Progenitor cell of endocrine pancreas (in vitro differentiated cells): Measurements from ENCODE around the gene PCYT1B. TPM values are rescaled to one million over a fixed set of nuclear protein-coding genes. Genes with fewer than 3 reads are reported as not detected.

ENCODE experiments used
- DNase-seq: peaks from one replicate; pipeline ENCODE4 v3.0.0; 2021; ENCODE audit warnings: low spot score; ENCODE audit not compliant: unreplicated experiment
- H3K27ac Mint-ChIP-seq: 2 replicates; pipeline ENCODE4 v1.8.0; 2021; ENCODE audit warnings: mild to moderate bottlenecking, moderate library complexity, mixed read lengths
- H3K27me3 Mint-ChIP-seq: 2 replicates; pipeline ENCODE4 v1.8.0; 2021; ENCODE audit warnings: mixed read lengths
- H3K36me3 Mint-ChIP-seq: 2 replicates; pipeline ENCODE4 v1.8.0; 2022; ENCODE audit warnings: mixed read lengths; ENCODE audit not compliant: insufficient read depth
- H3K4me1 Mint-ChIP-seq: 2 replicates; pipeline ENCODE4 v1.8.0; 2021; ENCODE audit warnings: low read depth, mixed read lengths
- H3K4me3 Mint-ChIP-seq: 2 replicates; pipeline ENCODE4 v1.8.0; 2021; ENCODE audit warnings: low read depth, mild to moderate bottlenecking, moderate library complexity, mixed read lengths
- H3K9me3 Mint-ChIP-seq: 2 replicates; pipeline ENCODE4 v1.8.0; 2021; ENCODE audit warnings: low read depth, mixed read lengths
- total RNA-seq: library from RNA; stranded (reverse); gene quantifications from 2 replicates; pipeline ENCODE4 v1.2.1, GENCODE V29; 2021
- TF ChIP-seq, protein P1 (sequence below): fragments of 200-600 bp; sonication (generic); IDR thresholded peaks from one replicate; pipeline ENCODE4 v1.5.0; 2021; ENCODE audit warnings: antibody characterized with exemption, mild to moderate bottlenecking; ENCODE audit not compliant: unreplicated experiment

The PCYT1B gene
- total RNA-seq, 1 donor from 2014 or later: 26.6 TPM

DNA sequence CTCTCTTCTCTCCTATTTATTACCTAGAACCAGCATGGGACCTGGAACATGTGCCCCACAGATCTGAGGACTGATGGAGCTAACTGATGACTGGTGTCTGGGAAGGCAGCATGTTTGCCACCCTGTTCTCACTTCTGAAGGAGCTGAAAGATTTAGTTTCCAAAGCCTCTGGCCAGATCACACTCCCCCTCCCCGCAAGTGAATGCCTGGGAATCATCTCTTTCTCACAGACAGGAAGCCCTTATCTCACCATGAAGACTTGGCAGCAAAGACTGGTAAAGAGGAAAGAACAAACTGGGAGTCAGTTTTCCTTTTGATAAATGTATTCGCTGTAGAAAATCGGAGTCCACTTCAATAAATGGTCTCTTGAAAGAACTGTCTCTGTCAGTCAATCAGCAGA, 21.0 kb upstream of the PCYT1B start:
- no peak for DNase-seq
- Mint-ChIP-seq H3K4me1 (peaks cover 24% of the 10 kb centered on the region), H3K36me3 (peaks cover 4% of the 10 kb centered on the region), H3K27me3 (no peaks in the 10 kb centered on the region), H3K4me3 (no peak overlapping the region), H3K9me3 (no peaks in the 10 kb centered on the region), H3K27ac (no peak overlapping the region)
- TF ChIP-seq, protein P1, sequence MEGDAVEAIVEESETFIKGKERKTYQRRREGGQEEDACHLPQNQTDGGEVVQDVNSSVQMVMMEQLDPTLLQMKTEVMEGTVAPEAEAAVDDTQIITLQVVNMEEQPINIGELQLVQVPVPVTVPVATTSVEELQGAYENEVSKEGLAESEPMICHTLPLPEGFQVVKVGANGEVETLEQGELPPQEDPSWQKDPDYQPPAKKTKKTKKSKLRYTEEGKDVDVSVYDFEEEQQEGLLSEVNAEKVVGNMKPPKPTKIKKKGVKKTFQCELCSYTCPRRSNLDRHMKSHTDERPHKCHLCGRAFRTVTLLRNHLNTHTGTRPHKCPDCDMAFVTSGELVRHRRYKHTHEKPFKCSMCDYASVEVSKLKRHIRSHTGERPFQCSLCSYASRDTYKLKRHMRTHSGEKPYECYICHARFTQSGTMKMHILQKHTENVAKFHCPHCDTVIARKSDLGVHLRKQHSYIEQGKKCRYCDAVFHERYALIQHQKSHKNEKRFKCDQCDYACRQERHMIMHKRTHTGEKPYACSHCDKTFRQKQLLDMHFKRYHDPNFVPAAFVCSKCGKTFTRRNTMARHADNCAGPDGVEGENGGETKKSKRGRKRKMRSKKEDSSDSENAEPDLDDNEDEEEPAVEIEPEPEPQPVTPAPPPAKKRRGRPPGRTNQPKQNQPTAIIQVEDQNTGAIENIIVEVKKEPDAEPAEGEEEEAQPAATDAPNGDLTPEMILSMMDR: no peak

DNA sequence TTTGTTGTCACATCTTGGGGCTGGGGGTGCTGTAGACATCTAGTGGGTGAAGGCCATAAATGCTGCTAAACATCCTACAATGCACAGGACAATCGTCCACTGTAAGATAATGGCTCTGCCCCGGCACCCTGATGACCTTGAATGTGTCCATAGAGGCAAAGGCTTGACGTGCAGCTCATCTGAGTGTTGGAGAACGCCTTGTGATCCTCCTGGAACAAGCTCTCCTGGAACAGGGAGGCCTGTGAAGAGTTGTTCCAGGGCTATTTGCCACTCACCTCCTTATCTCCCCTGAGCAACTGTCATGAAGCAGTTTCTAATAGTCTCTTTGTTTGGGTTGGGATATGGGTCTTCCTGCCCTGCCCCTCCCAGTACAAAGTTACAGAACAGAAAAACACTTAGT, 15.2 kb upstream of the PCYT1B start:
- TF ChIP-seq, protein P1: no peak
- Mint-ChIP-seq H3K27me3 (no peaks in the 10 kb centered on the region), H3K36me3 (peaks cover 4% of the 10 kb centered on the region), H3K27ac (no peak overlapping the region), H3K9me3 (no peaks in the 10 kb centered on the region), H3K4me3 (no peak overlapping the region), H3K4me1 (peaks cover 9% of the 10 kb centered on the region)
- DNase-seq: no peak

DNA sequence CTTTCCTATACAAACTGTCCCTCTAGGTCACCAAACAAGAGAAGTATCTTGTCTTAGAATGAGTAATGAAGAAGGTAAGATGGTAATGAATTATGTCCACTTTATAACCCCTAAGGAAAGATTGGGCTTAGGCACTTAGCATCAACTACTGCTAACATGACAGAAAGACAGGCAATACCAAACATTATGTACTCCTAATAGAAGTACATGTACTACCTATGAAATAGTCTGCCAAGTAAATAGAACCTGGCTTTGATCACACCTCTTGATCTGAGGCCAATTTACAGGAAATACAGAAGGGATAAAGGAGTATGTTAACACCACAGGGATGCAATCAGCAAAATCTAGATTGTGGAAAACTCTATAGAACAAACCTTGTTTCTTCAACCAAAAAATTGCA, 14.1 kb upstream of the PCYT1B start:
- Mint-ChIP-seq H3K36me3 (peaks cover 2% of the 10 kb centered on the region), H3K9me3 (no peaks in the 10 kb centered on the region), H3K27ac (no peak overlapping the region), H3K4me1 (peaks cover 9% of the 10 kb centered on the region), H3K27me3 (no peaks in the 10 kb centered on the region), H3K4me3 (no peak overlapping the region)
- TF ChIP-seq, protein P1: no peak
- no peak for DNase-seq

DNA sequence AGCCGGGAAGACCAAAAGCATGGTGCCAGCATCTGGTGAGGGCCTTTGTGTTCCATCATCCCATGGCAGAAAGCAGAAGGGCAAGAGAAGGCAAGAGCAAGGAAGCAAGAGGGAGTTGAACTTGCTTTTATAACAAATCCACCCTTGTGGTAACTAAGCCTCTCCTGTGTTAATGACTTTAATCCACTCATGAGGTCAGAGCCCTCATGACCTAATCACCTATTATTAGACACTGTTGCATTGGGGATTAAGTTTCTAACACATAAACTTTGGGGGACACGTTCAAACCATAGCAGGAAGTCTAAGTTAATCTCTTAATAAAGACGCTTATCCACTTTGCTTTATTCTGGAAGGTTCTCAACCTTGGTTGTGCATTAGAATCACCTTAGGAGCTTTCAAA, 12.5 kb upstream of the PCYT1B start:
- no peaks in the 10 kb centered on the region for H3K27me3 Mint-ChIP-seq

DNA sequence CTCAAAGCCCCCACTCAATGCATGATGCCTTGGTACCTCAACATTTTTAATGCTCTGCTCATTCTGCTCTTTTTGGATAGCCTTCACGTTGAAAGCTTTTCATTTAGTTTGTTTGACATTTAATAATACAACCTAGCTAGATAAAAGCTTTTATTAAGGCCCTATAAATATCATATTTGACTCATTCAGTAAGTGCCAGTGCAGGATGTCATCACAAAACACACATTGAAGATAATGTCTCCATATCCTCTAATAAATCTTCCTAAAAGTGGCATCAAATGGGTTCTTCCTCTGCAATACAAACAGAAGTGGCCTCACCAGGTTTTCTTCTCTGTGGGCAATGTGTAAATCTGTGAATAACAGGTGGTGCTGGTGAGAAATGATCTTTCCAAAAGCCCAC, 12.0 kb upstream of the PCYT1B start:
- TF ChIP-seq, protein P1: no peak
- Mint-ChIP-seq H3K4me1 (peaks cover 9% of the 10 kb centered on the region), H3K36me3 (peaks cover 1% of the 10 kb centered on the region), H3K4me3 (no peak overlapping the region), H3K9me3 (no peaks in the 10 kb centered on the region), H3K27me3 (no peaks in the 10 kb centered on the region), H3K27ac (no peak overlapping the region)
- DNase-seq: no peak

More for the DNA sequence above, 12.5 kb upstream of the PCYT1B start:
- Mint-ChIP-seq H3K36me3 (peaks cover 1% of the 10 kb centered on the region), H3K9me3 (no peaks in the 10 kb centered on the region), H3K27ac (no peak overlapping the region), H3K4me3 (no peak overlapping the region), H3K4me1 (peaks cover 9% of the 10 kb centered on the region)
- TF ChIP-seq, protein P1: no peak
- DNase-seq: no peak
